ENCODE results near the gene TEX51. TPM values are rescaled to one million over a fixed set of nuclear protein-coding genes. Genes with fewer than 3 reads are reported as not detected.

The TEX51 gene
- polyA plus RNA-seq, 1 of the 3 experiments (the other 2 are of a cell fraction): not detected

- TF ChIP-seq REST (IDR thresholded peaks at IDR 0.05; ENCODE audit: low read depth, low read length) (no peak), USF2 (IDR thresholded peaks at IDR 0.05; ENCODE audit: borderline replicate concordance, low read depth, low read length) (no peak), FOXJ3 (CRISPR knock-in tag; IDR thresholded peaks at IDR 0.05) (no peak), PBX3 (IDR thresholded peaks at IDR 0.05) (no peak), CTCF (IDR thresholded peaks at IDR 0.05) (no peak), MXI1 (IDR thresholded peaks at IDR 0.05; ENCODE audit: low read depth, low read length) (no peak), SMC3 (IDR thresholded peaks at IDR 0.05; ENCODE audit: low read depth, low read length) (no peak), EZH2phosphoT487 (IDR thresholded peaks at IDR 0.05; ENCODE audit: borderline replicate concordance, low read depth) (no peak), YY1 (IDR thresholded peaks at IDR 0.05; ENCODE audit: low read depth) (no peak), POLR2AphosphoS5 (IDR thresholded peaks at IDR 0.05; ENCODE audit: low read depth, low read length) (no peak), SIN3A (IDR thresholded peaks at IDR 0.05; ENCODE audit: borderline replicate concordance, low read depth, low read length) (no peak), JUND (IDR thresholded peaks at IDR 0.05) (no peak), EP300 (IDR thresholded peaks at IDR 0.05; ENCODE audit: borderline replicate concordance in 1 of 2, low read depth in 1 of 2, low read length in 1 of 2) (no peak)
These were observed 39.7 kb upstream of the TEX51 start (continued) for GRCh38 chr2:126858991-126859390.

- CTCF ChIA-PET: interaction anchor here (0.6 to 1.2 kb wide), 2 partner anchors 11 to 42 kb away, joined by 3 read pairs; no protein-coding TSS in a partner anchor
- TF ChIP-seq RXRA (IDR thresholded peaks at IDR 0.05; ENCODE audit: borderline replicate concordance, low read depth): no peak
- no peak for TF ChIP-seq USF2 (IDR thresholded peaks at IDR 0.05; ENCODE audit: borderline replicate concordance, low read depth, low read length)
- TF ChIP-seq PBX3 (IDR thresholded peaks at IDR 0.05): no peak
- TF ChIP-seq NRF1 (IDR thresholded peaks at IDR 0.05; ENCODE audit: low read depth, low read length): no peak
- TF ChIP-seq MAX (IDR thresholded peaks at IDR 0.05; ENCODE audit: low read depth): no peak
- no peak for TF ChIP-seq IRF3 (IDR thresholded peaks at IDR 0.05; ENCODE audit: low read depth, low read length)
These were observed 39.1 kb upstream of the TEX51 start for GRCh38 chr2:126859631-126860030.

More at GRCh38 chr2:126859631-126860030, 39.1 kb upstream of the TEX51 start:
- Histone ChIP-seq H3K9me3 (no peaks in the 10 kb centered on the region), H3K9ac (no peak overlapping the region), H3K79me2 (ENCODE audit: insufficient read depth) (no peaks in the 10 kb centered on the region), H3K4me3 (ENCODE audit: low read depth in 2 of 2, low read length in 1 of 2) (no peak overlapping the region), H3K27ac (ENCODE audit: low read depth in 2 of 2, low read length in 1 of 2) (no peak overlapping the region), H3K27me3 (ENCODE audit: insufficient read depth) (no peaks in the 10 kb centered on the region), H3K4me1 (ENCODE audit: control insufficient read depth in 1 of 2, insufficient read depth in 2 of 2, low read depth in 1 of 2, low read length in 1 of 2) (peaks cover 0 to 28% of the 10 kb centered on the region in 2 experiments; a peak in 2 of 4 replicates), H4K20me1 (ENCODE audit: insufficient read depth) (no peaks in the 10 kb centered on the region), H3K36me3 (replicated peaks in 1 of 2; ENCODE audit: control insufficient read depth in 1 of 2, insufficient read depth in 2 of 2, low read length in 1 of 2) (no peaks in the 10 kb centered on the region), H2AFZ (ENCODE audit: low read depth) (no peak overlapping the region), H3K9me2 (no peaks in the 10 kb centered on the region), H3F3A (replicated peaks; ENCODE audit: insufficient read depth) (no peaks in the 10 kb centered on the region), H3K4me2 (no peak overlapping the region)
- POLR2A ChIA-PET: no interaction called here
- no peak for DNase-seq

All from SK-N-SH (cell line).